PC-9 (cell line): ENCODE results near the gene L1CAM. TPM values are rescaled to one million over a fixed set of nuclear protein-coding genes. Genes with fewer than 3 reads are reported as not detected.

Source experiments
- BruUV-seq: library from RNA; stranded (reverse); fragments of 400-500 nt; replicated peaks from 2 replicates; lab custom pipeline; 2021; lab: Mats Ljungman, UMichigan
- CTCF ChIA-PET: fragments of 300-600 bp; sonication (Branson Sonifier 250); formaldehyde crosslinking; loops from one replicate; lab custom pipeline; 2022; ENCODE audit warnings: antibody characterized with exemption; lab: Charles Lee
- POLR2A ChIA-PET: fragments of 300-600 bp; sonication (Branson Sonifier 250); formaldehyde crosslinking; loops from one replicate; lab custom pipeline; 2022; ENCODE audit warnings: antibody characterized with exemption; ENCODE audit not compliant: unreplicated experiment; lab: Charles Lee
- DNase-seq, 2 experiments: peaks; one replicate each; pipeline versions ENCODE4 v3.0.0 to v3.0.0-alpha.2; 2015 to 2022; ENCODE audit warnings: mixed read lengths in 1 of 2
- H2AFZ ChIP-seq: fragments of 200-600 bp; sonication (generic); 2 replicates; pipeline ENCODE4 v1.8.1; 2017; ENCODE audit warnings: antibody characterized with exemption
- H3F3A ChIP-seq: fragments of 200-600 bp; sonication (generic); 2 replicates; pipeline ENCODE4 v1.8.1; 2017; ENCODE audit warnings: antibody characterized with exemption, mild to moderate bottlenecking, low read depth; ENCODE audit not compliant: insufficient read depth
- H3K27ac ChIP-seq: fragments of 200-600 bp; sonication (generic); 2 replicates; pipeline ENCODE4 v1.6.1; 2016; ENCODE audit warnings: mixed run types
- H3K27me3 ChIP-seq: fragments of 200-600 bp; sonication (generic); 2 replicates; pipeline ENCODE4 v1.6.1; 2016; ENCODE audit warnings: low read depth, mixed run types; ENCODE audit not compliant: insufficient read depth
- H3K36me3 ChIP-seq: fragments of 200-600 bp; sonication (generic); 2 replicates; pipeline ENCODE4 v1.6.1; 2016; ENCODE audit warnings: low read depth, mixed run types
- H3K4me1 ChIP-seq: fragments of 200-600 bp; sonication (generic); replicated peaks from 2 replicates; pipeline ENCODE4 v1.6.1; 2016; ENCODE audit warnings: mixed run types; ENCODE audit not compliant: insufficient read depth
- H3K4me2 ChIP-seq: fragments of 200-600 bp; sonication (generic); 2 replicates; pipeline ENCODE4 v1.6.1; 2017; ENCODE audit warnings: mixed run types
- H3K4me3 ChIP-seq: fragments of 200-600 bp; sonication (generic); 2 replicates; pipeline ENCODE4 v1.6.1; 2016; ENCODE audit warnings: mixed run types
- H3K79me2 ChIP-seq: fragments of 200-600 bp; sonication (generic); 2 replicates; pipeline ENCODE4 v1.6.1; 2017; ENCODE audit warnings: low read depth, mixed run types
- H3K9me2 ChIP-seq: fragments of 200-600 bp; sonication (generic); 2 replicates; pipeline ENCODE4 v1.8.1; 2017; ENCODE audit warnings: mild to moderate bottlenecking; ENCODE audit not compliant: insufficient read depth
- H3K9me3 ChIP-seq: fragments of 200-600 bp; sonication (generic); 2 replicates; pipeline ENCODE4 v1.8.1; 2016; ENCODE audit warnings: low read depth; ENCODE audit not compliant: insufficient read depth
- H4K20me1 ChIP-seq: fragments of 200-600 bp; sonication (generic); 2 replicates; pipeline ENCODE4 v1.8.1; 2017; ENCODE audit not compliant: insufficient read depth
- CTCF ChIP-seq: fragments of 200-600 bp; sonication (generic); conservative IDR thresholded peaks from 2 replicates; pipeline ENCODE4 v1.6.1; 2017; ENCODE audit warnings: mixed run types, antibody characterized with exemption, mild to moderate bottlenecking, moderate library complexity
- EZH2 ChIP-seq: fragments of 200-600 bp; sonication (generic); IDR thresholded peaks from 2 replicates; pipeline ENCODE4 v1.8.0; 2017; ENCODE audit warnings: antibody characterized with exemption, low read depth
- intact Hi-C: fragments of 100-400 bp; cut with micrococcal nuclease; formaldehyde crosslinking; loops from one replicate; pipeline ENCODE4 v1.10.0; 2022; ENCODE audit not compliant: unreplicated experiment
- total RNA-seq: library from RNA; stranded (reverse); gene quantifications from 2 replicates; pipeline ENCODE4 v1.2.3, GENCODE V29; 2021

The L1CAM gene
- total RNA-seq, 1 experiment from 2014 or later: 68.8 TPM

- POLR2A ChIA-PET: interaction anchor here (0.7 kb wide), 2 partner anchors 9 kb away, joined by 5 read pairs; no protein-coding TSS in a partner anchor
- CTCF ChIA-PET: interaction anchor here (0.8 to 1.0 kb wide), 3 partner anchors 15 to 811 kb away, joined by 3 to 8 read pairs (median 6); no protein-coding TSS in a partner anchor
- Histone ChIP-seq H3K4me3 (peak overlapping the region; percentile 86), H3K36me3 (no peaks in the 10 kb centered on the region), H2AFZ (peak overlapping the region; percentile 80), H3K4me1 (peaks cover 17% of the 10 kb centered on the region; the same call in 1 of the 2 replicates), H3K4me2 (peak overlapping the region; percentile 98), H3K9me2 (no peaks in the 10 kb centered on the region), H3K79me2 (no peaks in the 10 kb centered on the region), H3K27ac (peak overlapping the region; percentile 86), H3K27me3 (no peaks in the 10 kb centered on the region), H4K20me1 (no peaks in the 10 kb centered on the region), H3K9me3 (no peaks in the 10 kb centered on the region), H3F3A (peaks cover 18% of the 10 kb centered on the region; the same call in 1 of the 2 replicates)
- intact Hi-C loops: no loop called here
- peak in 1 of 2 experiments; percentile 41 for DNase-seq
- no TSS peak for BruUV-seq
- no peak for TF ChIP-seq EZH2
- no peak for TF ChIP-seq CTCF
These were observed 41.1 kb upstream of the L1CAM start for GRCh38 chrX:153926858-153927671.

- Histone ChIP-seq H3K9me3 (no peaks in the 10 kb centered on the region), H3K4me2 (peak overlapping the region; percentile 98), H3K27ac (0 out of 2 replicates have a peak overlapping the region, but pooled peaks have one; percentile 86), H3K27me3 (no peaks in the 10 kb centered on the region), H3K79me2 (no peaks in the 10 kb centered on the region), H3K4me3 (peak overlapping the region; percentile 86; the same call in 1 of the 2 replicates), H3F3A (peaks cover 18% of the 10 kb centered on the region; the same call in 1 of the 2 replicates), H3K9me2 (no peaks in the 10 kb centered on the region), H3K4me1 (peaks cover 17% of the 10 kb centered on the region; the same call in 1 of the 2 replicates), H3K36me3 (no peaks in the 10 kb centered on the region), H4K20me1 (no peaks in the 10 kb centered on the region), H2AFZ (no peak overlapping the region)
- intact Hi-C loops: no loop called here
- ChIA-PET CTCF (interaction anchor here (0.9 kb wide), 1 partner anchor 15 kb away, joined by 6 read pairs; no protein-coding TSS in a partner anchor), POLR2A (interaction anchor here (0.6 to 0.7 kb wide), 2 partner anchors 9 to 133 kb away, joined by 4 to 5 read pairs; no protein-coding TSS in a partner anchor)
- TF ChIP-seq CTCF (no peak), EZH2 (no peak)
- no peak for DNase-seq
- BruUV-seq: no TSS peak
These were observed 40.5 kb upstream of the L1CAM start for GRCh38 chrX:153926552-153926857.

GRCh38 chrX:153925739-153926551, 40.0 kb upstream of the L1CAM start, which contains the start of gene ARHGAP4:
ARHGAP4 (minus strand) TSS chrX:153926264; CDS start chrX:153926202, 62 bp downstream.
- H3F3A ChIP-seq: peaks cover 18% of the 10 kb centered on the region; the same call in 1 of the 2 replicates
- H3K9me2 ChIP-seq: no peaks in the 10 kb centered on the region
- H3K9me3 ChIP-seq: no peaks in the 10 kb centered on the region
- intact Hi-C loops: no loop called here
- BruUV-seq: TSS peak; percentile 99
- no peaks in the 10 kb centered on the region for H3K27me3 ChIP-seq
- ChIA-PET CTCF (no interaction called here), POLR2A (interaction anchor here (0.5 to 0.6 kb wide), 2 partner anchors 9 to 132 kb away, joined by 4 to 7 read pairs; no protein-coding TSS in a partner anchor)
- DNase-seq: peak in 1 of 2 experiments; percentile 40
- H3K4me2 ChIP-seq: peak within 1 kb of the TSS; percentile 98
- H3K27ac ChIP-seq: peak within 1 kb of the TSS; percentile 86
- H3K4me1 ChIP-seq: peaks cover 17% of the 10 kb centered on the region; the same call in 1 of the 2 replicates
- H4K20me1 ChIP-seq: no peaks in the 10 kb centered on the region
- no peaks in the 10 kb centered on the region for H3K79me2 ChIP-seq
- H3K36me3 ChIP-seq: no peaks in the 10 kb centered on the region
- H3K4me3 ChIP-seq: peak within 1 kb of the TSS; percentile 86; the same call in 1 of the 2 replicates
- TF ChIP-seq EZH2 (no peak), CTCF (no peak)
- no peak within 1 kb of the TSS for H2AFZ ChIP-seq
